ENCODE measurements around the gene RANBP3L. TPM values are rescaled to one million over a fixed set of nuclear protein-coding genes. Genes with fewer than 3 reads are reported as not detected.
"Not testable (repeated sequence)": the region's sequence is repeated elsewhere in the genome, so short reads cannot be mapped to it uniquely, and the experiment has no call there.

The RANBP3L gene
- total and polyA plus RNA-seq, 4 donors, result 10.9 to 213 (median 28.9) TPM

DNA sequence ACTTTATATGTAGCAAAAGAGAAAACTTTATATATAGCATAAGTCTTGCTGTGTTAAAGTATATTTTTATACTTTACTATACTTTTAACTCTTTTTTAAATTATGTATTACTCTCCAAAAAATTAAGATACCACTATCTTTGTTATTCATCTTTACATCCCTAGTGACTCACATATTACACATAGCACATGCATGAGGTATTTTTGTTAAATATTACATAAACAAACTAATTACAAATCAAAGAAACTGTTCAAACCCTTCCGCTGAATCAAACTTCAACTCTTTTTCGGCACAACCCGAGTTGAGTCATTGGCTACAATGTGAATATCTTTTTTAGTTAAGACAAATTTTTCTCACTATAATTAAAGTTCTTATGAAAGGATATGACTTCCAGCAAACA is 92.0 kb downstream of the RANBP3L start:
- Histone ChIP-seq H3K4me3 (ENCODE audit: low read depth, low read length) (no peak overlapping the region), H3K9me3 (ENCODE audit: control insufficient read depth, insufficient read depth, low read length) (no peaks in the 10 kb centered on the region), H3K4me1 (ENCODE audit: control insufficient read depth, insufficient read depth, low read length) (no peaks in the 10 kb centered on the region), H3K36me3 (ENCODE audit: control insufficient read depth, insufficient read depth, low read length) (no peaks in the 10 kb centered on the region), H3K27me3 (ENCODE audit: control insufficient read depth, insufficient read depth, low read length) (no peaks in the 10 kb centered on the region), H3K27ac (ENCODE audit: low read depth, low read length) (no peak overlapping the region)
- WGBS (ENCODE audit: insufficient coverage), result no CpG with 5 or more reads among the region's 3 CpGs
- DNase-seq (ENCODE audit: low read depth in 4 of 6, low spot score in 6 of 6), result no peak

DNA sequence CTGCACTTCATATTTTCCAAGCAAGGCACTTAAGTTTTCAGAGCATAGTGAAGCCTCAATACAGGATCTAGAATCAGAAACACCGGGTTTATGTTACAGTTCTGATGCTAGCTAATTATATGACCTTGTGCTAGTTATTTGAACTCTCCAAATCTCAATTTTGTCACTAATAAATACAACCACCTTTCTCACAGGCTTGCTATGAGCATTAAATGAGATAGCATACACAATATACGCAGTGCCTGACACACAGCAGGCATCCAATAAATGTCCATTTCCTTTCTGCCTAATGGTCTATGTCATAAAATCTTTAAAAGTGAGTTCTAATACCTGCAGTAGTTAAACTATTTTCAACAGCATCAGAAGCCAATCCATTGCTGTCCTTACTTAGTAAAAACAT is 92.9 kb downstream of the RANBP3L start:
- 80% methylated on average over 1 of the region's 2 CpGs for WGBS (ENCODE audit: insufficient coverage)
- Histone ChIP-seq H3K9me3 (ENCODE audit: control insufficient read depth, insufficient read depth, low read length) (no peaks in the 10 kb centered on the region), H3K4me3 (ENCODE audit: low read depth, low read length) (no peak overlapping the region), H3K27ac (ENCODE audit: low read depth, low read length) (no peak overlapping the region), H3K27me3 (ENCODE audit: control insufficient read depth, insufficient read depth, low read length) (no peaks in the 10 kb centered on the region), H3K4me1 (ENCODE audit: control insufficient read depth, insufficient read depth, low read length) (no peaks in the 10 kb centered on the region), H3K36me3 (ENCODE audit: control insufficient read depth, insufficient read depth, low read length) (no peaks in the 10 kb centered on the region)
- no peak for DNase-seq (ENCODE audit: low read depth in 4 of 6, low spot score in 6 of 6)

GRCh38 chr5:36206913-36207312 is 94.8 kb downstream of the RANBP3L start:
- no peaks in the 10 kb centered on the region for H3K4me1 ChIP-seq (ENCODE audit: control insufficient read depth, insufficient read depth, low read length)
- H3K27me3 ChIP-seq (ENCODE audit: control insufficient read depth, insufficient read depth, low read length), result no peaks in the 10 kb centered on the region
- H3K9me3 ChIP-seq (ENCODE audit: control insufficient read depth, insufficient read depth, low read length), result no peaks in the 10 kb centered on the region
- no peaks in the 10 kb centered on the region for H3K36me3 ChIP-seq (ENCODE audit: control insufficient read depth, insufficient read depth, low read length)
- no peak overlapping the region for H3K27ac ChIP-seq (ENCODE audit: low read depth, low read length)
- H3K4me3 ChIP-seq (ENCODE audit: low read depth, low read length), result no peak overlapping the region
- DNase-seq (ENCODE audit: low read depth in 4 of 6, low spot score in 6 of 6), result no peak

- no peaks in the 10 kb centered on the region for H3K9me3 ChIP-seq (ENCODE audit: control insufficient read depth, insufficient read depth, low read length)
- no peaks in the 10 kb centered on the region for H3K4me1 ChIP-seq (ENCODE audit: control insufficient read depth, insufficient read depth, low read length)
- H3K27me3 ChIP-seq (ENCODE audit: control insufficient read depth, insufficient read depth, low read length), result no peaks in the 10 kb centered on the region
- no peak overlapping the region for H3K4me3 ChIP-seq (ENCODE audit: low read depth, low read length)
- DNase-seq (ENCODE audit: low read depth in 4 of 6, low spot score in 6 of 6), result peak in 1 of 6 donors; percentile 4
- no peaks in the 10 kb centered on the region for H3K36me3 ChIP-seq (ENCODE audit: control insufficient read depth, insufficient read depth, low read length)
- no peak overlapping the region for H3K27ac ChIP-seq (ENCODE audit: low read depth, low read length)
- WGBS (ENCODE audit: insufficient coverage), result 42% methylated on average over 1 of the region's 2 CpGs
These were observed 96.4 kb downstream of the RANBP3L start for GRCh38 chr5:36205329-36205728.

GRCh38 chr5:36202521-36202961 is 99.2 kb downstream of the RANBP3L start:
- Histone ChIP-seq H3K36me3 (ENCODE audit: control insufficient read depth, insufficient read depth, low read length) (no peaks in the 10 kb centered on the region), H3K9me3 (ENCODE audit: control insufficient read depth, insufficient read depth, low read length) (no peaks in the 10 kb centered on the region), H3K4me3 (ENCODE audit: low read depth, low read length) (no peak overlapping the region), H3K27me3 (ENCODE audit: control insufficient read depth, insufficient read depth, low read length) (no peaks in the 10 kb centered on the region), H3K27ac (ENCODE audit: low read depth, low read length) (no peak overlapping the region), H3K4me1 (ENCODE audit: control insufficient read depth, insufficient read depth, low read length) (no peaks in the 10 kb centered on the region)
- WGBS (ENCODE audit: insufficient coverage), result no CpG with 5 or more reads among the region's 3 CpGs
- DNase-seq (ENCODE audit: low read depth in 4 of 6, low spot score in 6 of 6), result no peak

- Histone ChIP-seq H3K9me3 (ENCODE audit: control insufficient read depth, insufficient read depth, low read length) (no peaks in the 10 kb centered on the region), H3K4me3 (ENCODE audit: low read depth, low read length) (no peak overlapping the region), H3K4me1 (ENCODE audit: control insufficient read depth, insufficient read depth, low read length) (no peaks in the 10 kb centered on the region), H3K36me3 (ENCODE audit: control insufficient read depth, insufficient read depth, low read length) (peaks cover 2% of the 10 kb centered on the region), H3K27me3 (ENCODE audit: control insufficient read depth, insufficient read depth, low read length) (no peaks in the 10 kb centered on the region), H3K27ac (ENCODE audit: low read depth, low read length) (no peak overlapping the region)
- WGBS (ENCODE audit: insufficient coverage), result 100% methylated on average over 1 of the region's 4 CpGs
- DNase-seq (ENCODE audit: low read depth in 4 of 6, low spot score in 6 of 6), result no peak
These were observed 101.2 kb downstream of the RANBP3L start for GRCh38 chr5:36200513-36200912.

GRCh38 chr5:36199620-36200019 is 102.1 kb downstream of the RANBP3L start:
- no peak overlapping the region for H3K4me3 ChIP-seq (ENCODE audit: low read depth, low read length)
- no CpG with 5 or more reads among the region's 2 CpGs for WGBS (ENCODE audit: insufficient coverage)
- no peak for DNase-seq (ENCODE audit: low read depth in 4 of 6, low spot score in 6 of 6)
- no peaks in the 10 kb centered on the region for H3K27me3 ChIP-seq (ENCODE audit: control insufficient read depth, insufficient read depth, low read length)
- no peaks in the 10 kb centered on the region for H3K9me3 ChIP-seq (ENCODE audit: control insufficient read depth, insufficient read depth, low read length)
- H3K4me1 ChIP-seq (ENCODE audit: control insufficient read depth, insufficient read depth, low read length), result no peaks in the 10 kb centered on the region
- peaks cover 2% of the 10 kb centered on the region for H3K36me3 ChIP-seq (ENCODE audit: control insufficient read depth, insufficient read depth, low read length)
- no peak overlapping the region for H3K27ac ChIP-seq (ENCODE audit: low read depth, low read length)

DNA sequence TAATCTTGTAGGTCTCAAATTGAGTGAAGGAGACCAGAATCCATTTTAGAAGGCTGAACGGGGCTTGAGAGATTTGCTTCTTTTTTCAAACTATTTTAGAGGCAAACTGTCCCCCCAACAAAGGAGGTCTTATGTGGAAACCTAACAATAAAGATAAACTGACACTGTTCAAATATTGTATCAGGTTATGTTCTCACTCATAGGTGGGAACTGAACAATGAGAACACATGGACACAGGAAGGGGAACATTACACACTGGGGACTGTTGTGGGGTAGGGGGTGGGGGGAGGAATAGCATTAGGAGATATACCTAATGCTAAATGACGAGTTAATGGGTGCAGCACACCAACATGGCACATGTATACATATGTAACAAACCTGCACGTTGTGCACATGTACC is 102.9 kb downstream of the RANBP3L start:
- not testable (repeated sequence) for H3K4me1 ChIP-seq (ENCODE audit: control insufficient read depth, insufficient read depth, low read length); H3K36me3 ChIP-seq (ENCODE audit: control insufficient read depth, insufficient read depth, low read length); H3K27ac ChIP-seq (ENCODE audit: low read depth, low read length); H3K9me3 ChIP-seq (ENCODE audit: control insufficient read depth, insufficient read depth, low read length); H3K4me3 ChIP-seq (ENCODE audit: low read depth, low read length); DNase-seq (ENCODE audit: low read depth in 4 of 6, low spot score in 6 of 6); H3K27me3 ChIP-seq (ENCODE audit: control insufficient read depth, insufficient read depth, low read length)
- WGBS (ENCODE audit: insufficient coverage), result no CpG with 5 or more reads among the region's 3 CpGs

Other genes starting within 250 kb of the RANBP3L start
- 1 to 10 TPM; 1.4 to 2.0 TPM for gene UGT3A2, start 235.0 kb downstream of the RANBP3L start, total RNA-seq
- under 1 TPM; 0.55 to 0.66 TPM for gene UGT3A2, start 235.0 kb downstream of the RANBP3L start, polyA plus RNA-seq (ENCODE audit: insufficient read length in 2 of 2)
- gene LMBRD2, start 150.0 kb downstream of the RANBP3L start, total RNA-seq, result 10 to 100 TPM; 21.1 to 56.5 TPM
- gene LMBRD2, start 150.0 kb downstream of the RANBP3L start, polyA plus RNA-seq (ENCODE audit: insufficient read length in 2 of 2), result 10 to 100 TPM; 15.2 to 24.7 TPM
- gene SKP2, start 149.8 kb downstream of the RANBP3L start, total RNA-seq, result 10 to 100 TPM; 23.8 to 36.0 TPM
- 10 to 100 TPM; 19.7 to 25.0 TPM for gene SKP2, start 149.8 kb downstream of the RANBP3L start, polyA plus RNA-seq (ENCODE audit: insufficient read length in 2 of 2)
- gene NADK2, start 60.0 kb downstream of the RANBP3L start, total RNA-seq, result 10 to 100 TPM; 69.0 to 90.4 TPM
- gene NADK2, start 60.0 kb downstream of the RANBP3L start, polyA plus RNA-seq (ENCODE audit: insufficient read length in 2 of 2), result 10 to 100 TPM; 58.5 to 88.6 TPM